PC-9 (cell line): ENCODE measurements around the gene DOCK1. TPM values are rescaled to one million over a fixed set of nuclear protein-coding genes. Genes with fewer than 3 reads are reported as not detected.

Experiments
- BruUV-seq: library from RNA; stranded (reverse); fragments of 400-500 nt; replicated peaks from 2 replicates; lab custom pipeline; 2021; lab: Mats Ljungman, UMichigan
- CTCF ChIA-PET: fragments of 300-600 bp; sonication (Branson Sonifier 250); formaldehyde crosslinking; loops from one replicate; lab custom pipeline; 2022; ENCODE audit warnings: antibody characterized with exemption; lab: Charles Lee
- POLR2A ChIA-PET: fragments of 300-600 bp; sonication (Branson Sonifier 250); formaldehyde crosslinking; loops from one replicate; lab custom pipeline; 2022; ENCODE audit warnings: antibody characterized with exemption; ENCODE audit not compliant: unreplicated experiment; lab: Charles Lee
- DNase-seq, 2 experiments: peaks; one replicate each; pipeline versions ENCODE4 v3.0.0 to v3.0.0-alpha.2; 2015 to 2022; ENCODE audit warnings: mixed read lengths in 1 of 2
- H2AFZ ChIP-seq: fragments of 200-600 bp; sonication (generic); 2 replicates; pipeline ENCODE4 v1.8.1; 2017; ENCODE audit warnings: antibody characterized with exemption
- H3F3A ChIP-seq: fragments of 200-600 bp; sonication (generic); 2 replicates; pipeline ENCODE4 v1.8.1; 2017; ENCODE audit warnings: antibody characterized with exemption, mild to moderate bottlenecking, low read depth; ENCODE audit not compliant: insufficient read depth
- H3K27ac ChIP-seq: fragments of 200-600 bp; sonication (generic); 2 replicates; pipeline ENCODE4 v1.6.1; 2016; ENCODE audit warnings: mixed run types
- H3K27me3 ChIP-seq: fragments of 200-600 bp; sonication (generic); 2 replicates; pipeline ENCODE4 v1.6.1; 2016; ENCODE audit warnings: low read depth, mixed run types; ENCODE audit not compliant: insufficient read depth
- H3K36me3 ChIP-seq: fragments of 200-600 bp; sonication (generic); 2 replicates; pipeline ENCODE4 v1.6.1; 2016; ENCODE audit warnings: low read depth, mixed run types
- H3K4me1 ChIP-seq: fragments of 200-600 bp; sonication (generic); replicated peaks from 2 replicates; pipeline ENCODE4 v1.6.1; 2016; ENCODE audit warnings: mixed run types; ENCODE audit not compliant: insufficient read depth
- H3K4me2 ChIP-seq: fragments of 200-600 bp; sonication (generic); 2 replicates; pipeline ENCODE4 v1.6.1; 2017; ENCODE audit warnings: mixed run types
- H3K4me3 ChIP-seq: fragments of 200-600 bp; sonication (generic); 2 replicates; pipeline ENCODE4 v1.6.1; 2016; ENCODE audit warnings: mixed run types
- H3K79me2 ChIP-seq: fragments of 200-600 bp; sonication (generic); 2 replicates; pipeline ENCODE4 v1.6.1; 2017; ENCODE audit warnings: low read depth, mixed run types
- H3K9me2 ChIP-seq: fragments of 200-600 bp; sonication (generic); 2 replicates; pipeline ENCODE4 v1.8.1; 2017; ENCODE audit warnings: mild to moderate bottlenecking; ENCODE audit not compliant: insufficient read depth
- H3K9me3 ChIP-seq: fragments of 200-600 bp; sonication (generic); 2 replicates; pipeline ENCODE4 v1.8.1; 2016; ENCODE audit warnings: low read depth; ENCODE audit not compliant: insufficient read depth
- H4K20me1 ChIP-seq: fragments of 200-600 bp; sonication (generic); 2 replicates; pipeline ENCODE4 v1.8.1; 2017; ENCODE audit not compliant: insufficient read depth
- EZH2 ChIP-seq: fragments of 200-600 bp; sonication (generic); IDR thresholded peaks from 2 replicates; pipeline ENCODE4 v1.8.0; 2017; ENCODE audit warnings: antibody characterized with exemption, low read depth
- intact Hi-C: fragments of 100-400 bp; cut with micrococcal nuclease; formaldehyde crosslinking; loops from one replicate; pipeline ENCODE4 v1.10.0; 2022; ENCODE audit not compliant: unreplicated experiment
- total RNA-seq: library from RNA; stranded (reverse); gene quantifications from 2 replicates; pipeline ENCODE4 v1.2.3, GENCODE V29; 2021
- TF ChIP-seq, protein P1 (sequence below): fragments of 200-600 bp; sonication (generic); conservative IDR thresholded peaks from 2 replicates; pipeline ENCODE4 v1.6.1; 2017; ENCODE audit warnings: mixed run types, antibody characterized with exemption, mild to moderate bottlenecking, moderate library complexity

The DOCK1 gene
- total RNA-seq, 1 experiment from 2014 or later, result 24.8 TPM

DNA sequence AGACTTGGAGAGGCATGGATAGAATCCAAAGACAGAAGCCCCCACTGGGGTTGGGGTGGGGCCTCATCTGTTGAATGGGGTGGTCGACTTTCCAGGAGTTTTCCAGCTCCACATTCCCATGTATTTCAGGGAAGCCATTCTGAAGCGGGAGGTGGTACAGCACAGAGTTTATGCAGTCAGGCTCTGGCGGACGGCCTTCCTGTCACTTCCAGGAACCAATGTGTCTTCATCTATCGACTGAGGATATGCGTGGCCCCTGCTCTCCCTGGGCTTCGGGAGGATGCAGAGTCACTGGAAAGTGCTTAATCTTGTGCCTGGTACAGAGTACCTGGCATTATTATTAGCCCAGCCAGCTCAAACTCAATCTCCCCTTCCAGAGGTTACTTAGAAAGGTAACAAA is 26.3 kb downstream of the DOCK1 start:
- no peak overlapping the region for H3K27ac ChIP-seq
- no peaks in the 10 kb centered on the region for H4K20me1 ChIP-seq
- intact Hi-C loops, result no loop called here
- no TSS peak for BruUV-seq
- H3F3A ChIP-seq, result no peaks in the 10 kb centered on the region
- H2AFZ ChIP-seq, result no peak overlapping the region
- H3K4me3 ChIP-seq, result no peak overlapping the region
- TF ChIP-seq, protein P1, sequence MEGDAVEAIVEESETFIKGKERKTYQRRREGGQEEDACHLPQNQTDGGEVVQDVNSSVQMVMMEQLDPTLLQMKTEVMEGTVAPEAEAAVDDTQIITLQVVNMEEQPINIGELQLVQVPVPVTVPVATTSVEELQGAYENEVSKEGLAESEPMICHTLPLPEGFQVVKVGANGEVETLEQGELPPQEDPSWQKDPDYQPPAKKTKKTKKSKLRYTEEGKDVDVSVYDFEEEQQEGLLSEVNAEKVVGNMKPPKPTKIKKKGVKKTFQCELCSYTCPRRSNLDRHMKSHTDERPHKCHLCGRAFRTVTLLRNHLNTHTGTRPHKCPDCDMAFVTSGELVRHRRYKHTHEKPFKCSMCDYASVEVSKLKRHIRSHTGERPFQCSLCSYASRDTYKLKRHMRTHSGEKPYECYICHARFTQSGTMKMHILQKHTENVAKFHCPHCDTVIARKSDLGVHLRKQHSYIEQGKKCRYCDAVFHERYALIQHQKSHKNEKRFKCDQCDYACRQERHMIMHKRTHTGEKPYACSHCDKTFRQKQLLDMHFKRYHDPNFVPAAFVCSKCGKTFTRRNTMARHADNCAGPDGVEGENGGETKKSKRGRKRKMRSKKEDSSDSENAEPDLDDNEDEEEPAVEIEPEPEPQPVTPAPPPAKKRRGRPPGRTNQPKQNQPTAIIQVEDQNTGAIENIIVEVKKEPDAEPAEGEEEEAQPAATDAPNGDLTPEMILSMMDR, result no peak
- no peak for TF ChIP-seq EZH2
- no peaks in the 10 kb centered on the region for H3K36me3 ChIP-seq
- CTCF ChIA-PET, result no interaction called here
- no peaks in the 10 kb centered on the region for H3K9me3 ChIP-seq
- POLR2A ChIA-PET, result no interaction called here
- H3K4me1 ChIP-seq, result no peaks in the 10 kb centered on the region
- H3K9me2 ChIP-seq, result no peaks in the 10 kb centered on the region
- H3K79me2 ChIP-seq, result no peaks in the 10 kb centered on the region
- DNase-seq, result no peak
- no peaks in the 10 kb centered on the region for H3K27me3 ChIP-seq
- H3K4me2 ChIP-seq, result no peak overlapping the region

GRCh38 chr10:126932516-126932915 is 27.3 kb downstream of the DOCK1 start:
- no peak for TF ChIP-seq EZH2
- TF ChIP-seq, protein P1, result no peak
- no TSS peak for BruUV-seq
- H3K27ac ChIP-seq, result no peak overlapping the region
- DNase-seq, result no peak
- intact Hi-C loops, result no loop called here
- no peaks in the 10 kb centered on the region for H3K9me3 ChIP-seq
- no peaks in the 10 kb centered on the region for H3K27me3 ChIP-seq
- H3K9me2 ChIP-seq, result no peaks in the 10 kb centered on the region
- ChIA-PET CTCF (no interaction called here), POLR2A (no interaction called here)
- H3K4me1 ChIP-seq, result no peaks in the 10 kb centered on the region
- H4K20me1 ChIP-seq, result no peaks in the 10 kb centered on the region
- no peaks in the 10 kb centered on the region for H3K36me3 ChIP-seq
- H3K79me2 ChIP-seq, result no peaks in the 10 kb centered on the region
- H2AFZ ChIP-seq, result no peak overlapping the region
- H3K4me3 ChIP-seq, result no peak overlapping the region
- H3K4me2 ChIP-seq, result no peak overlapping the region
- no peaks in the 10 kb centered on the region for H3F3A ChIP-seq

- H2AFZ ChIP-seq, result no peak overlapping the region
- no peak overlapping the region for H3K27ac ChIP-seq
- H3K9me3 ChIP-seq, result no peaks in the 10 kb centered on the region
- no peak for DNase-seq
- H3F3A ChIP-seq, result no peaks in the 10 kb centered on the region
- H3K79me2 ChIP-seq, result no peaks in the 10 kb centered on the region
- intact Hi-C loops, result no loop called here
- BruUV-seq, result no TSS peak
- no peak overlapping the region for H3K4me2 ChIP-seq
- no peaks in the 10 kb centered on the region for H3K27me3 ChIP-seq
- no peaks in the 10 kb centered on the region for H3K9me2 ChIP-seq
- H3K4me1 ChIP-seq, result no peaks in the 10 kb centered on the region
- ChIA-PET POLR2A (no interaction called here), CTCF (no interaction called here)
- H3K4me3 ChIP-seq, result no peak overlapping the region
- no peaks in the 10 kb centered on the region for H3K36me3 ChIP-seq
- no peaks in the 10 kb centered on the region for H4K20me1 ChIP-seq
- TF ChIP-seq EZH2, result no peak
- TF ChIP-seq, protein P1, result no peak
Observed at GRCh38 chr10:126933116-126933515, 27.9 kb downstream of the DOCK1 start.
